OCI-LY1 (cell line): ENCODE results near the gene TRIB2.

Source experiments
- H2AFZ ChIP-seq: fragments of 200-600 bp; sonication (generic), shearing (Covaris generic); 2 replicates; pipeline ENCODE4 v1.6.0; 2014; ENCODE audit warnings: antibody characterized with exemption, mild to moderate bottlenecking, low read length
- H3F3A ChIP-seq: fragments of 200-600 bp; sonication (generic), shearing (Covaris generic); 2 replicates; pipeline ENCODE4 v1.6.0; 2014; ENCODE audit warnings: mild to moderate bottlenecking, antibody characterized with exemption, low read length, moderate library complexity; ENCODE audit not compliant: insufficient read depth
- H3K27ac ChIP-seq: fragments of 200-600 bp; sonication (generic); 2 replicates; pipeline ENCODE4 v1.5.1; 2014; ENCODE audit warnings: low read length, mixed run types, mild to moderate bottlenecking, low read depth; ENCODE audit not compliant: poor library complexity, severe bottlenecking
- H3K27me3 ChIP-seq: fragments of 200-600 bp; sonication (generic); 2 replicates; pipeline ENCODE4 v1.6.0; 2014; ENCODE audit warnings: antibody characterized with exemption, mild to moderate bottlenecking, low read length, moderate library complexity; ENCODE audit not compliant: insufficient read depth
- H3K36me3 ChIP-seq: fragments of 200-600 bp; sonication (generic); 2 replicates; pipeline ENCODE4 v1.6.1; 2014; ENCODE audit warnings: mild to moderate bottlenecking, antibody characterized with exemption, low read length, moderate library complexity, mixed read lengths; ENCODE audit not compliant: insufficient read depth
- H3K4me1 ChIP-seq: fragments of 200-600 bp; sonication (generic); 2 replicates; pipeline ENCODE4 v1.5.1; 2014; ENCODE audit warnings: mild to moderate bottlenecking, low read length, moderate library complexity; ENCODE audit not compliant: insufficient read depth, severe bottlenecking
- H3K4me2 ChIP-seq: fragments of 200-600 bp; sonication (generic), shearing (Covaris generic); 2 replicates; pipeline ENCODE4 v1.6.1; 2014; ENCODE audit warnings: low read length
- H3K4me3 ChIP-seq: fragments of 200-600 bp; sonication (generic); 2 replicates; pipeline ENCODE4 v1.5.1; 2014; ENCODE audit warnings: low read length, low read depth, mild to moderate bottlenecking, mixed read lengths; ENCODE audit not compliant: poor library complexity, severe bottlenecking
- H3K79me2 ChIP-seq: fragments of 200-600 bp; shearing (Covaris generic); 2 replicates; pipeline ENCODE4 v1.6.1; 2016; ENCODE audit warnings: mixed run types, low read length, mixed read lengths; ENCODE audit not compliant: insufficient read depth
- H3K9ac ChIP-seq: fragments of 200-600 bp; sonication (generic), shearing (Covaris generic); 2 replicates; pipeline ENCODE4 v1.6.1; 2014; ENCODE audit warnings: mild to moderate bottlenecking, low read length, mixed read lengths
- H3K9me2 ChIP-seq: fragments of 200-600 bp; sonication (generic), shearing (Covaris generic); 2 replicates; pipeline ENCODE4 v1.6.1; 2014; ENCODE audit warnings: low read depth, mild to moderate bottlenecking, low read length, mixed read lengths
- H3K9me3 ChIP-seq: fragments of 200-600 bp; shearing (Covaris generic); 2 replicates; pipeline ENCODE4 v1.6.1; 2014; ENCODE audit warnings: low read length, mixed read lengths
- H4K20me1 ChIP-seq: fragments of 200-600 bp; sonication (generic), shearing (Covaris generic); 2 replicates; pipeline ENCODE4 v1.6.0; 2016; ENCODE audit warnings: mild to moderate bottlenecking, low read length; ENCODE audit not compliant: insufficient read depth
- EZH2 ChIP-seq: fragments of 200-600 bp; sonication (generic), shearing (Covaris generic); IDR thresholded peaks from 2 replicates; pipeline ENCODE4 v1.8.0; 2017; ENCODE audit warnings: borderline replicate concordance, mixed run types, mild to moderate bottlenecking, antibody characterized with exemption, low read length, moderate library complexity, mixed read lengths
- TF ChIP-seq, protein P1 (sequence below): fragments of 200-600 bp; sonication (generic), shearing (Covaris generic); IDR thresholded peaks from 2 replicates; pipeline ENCODE4 v1.5.1; 2017; ENCODE audit warnings: mild to moderate bottlenecking, antibody characterized with exemption, low read length, moderate library complexity, mixed read lengths

TRIB2 gene

DNA sequence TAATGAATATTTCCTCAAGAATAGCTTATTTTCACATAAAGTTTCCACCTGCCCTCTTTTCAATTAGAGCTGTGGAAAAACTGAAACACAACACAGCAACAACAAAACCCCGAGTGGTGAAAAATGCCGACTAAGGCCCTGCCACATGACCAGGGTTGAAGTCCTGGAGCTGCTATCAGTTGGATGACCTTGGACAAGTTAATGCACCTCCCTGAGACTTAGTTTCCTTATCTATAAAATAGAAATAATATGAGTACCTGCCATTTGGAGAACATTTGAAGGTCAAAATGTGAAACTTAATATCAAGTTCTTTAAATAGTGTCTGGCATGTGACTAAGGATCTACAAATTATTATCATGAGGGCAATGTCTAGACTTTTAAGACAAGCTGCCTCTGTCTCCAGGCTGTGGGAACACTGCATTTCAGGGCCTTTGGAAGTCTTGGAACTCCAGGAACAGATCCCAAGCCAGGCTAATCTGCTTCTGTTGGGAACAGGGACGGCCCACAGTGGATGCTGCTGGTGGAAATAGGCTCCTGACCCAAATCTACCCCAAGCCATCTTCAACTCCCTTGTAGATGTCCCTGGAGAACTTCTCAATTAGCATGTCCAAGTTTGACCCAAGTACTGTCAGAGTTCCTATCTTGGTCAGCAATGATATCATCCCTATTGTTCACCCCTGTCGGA lies 42.0 kb upstream of the TRIB2 start:
- Histone ChIP-seq H3K79me2 (no peaks in the 10 kb centered on the region), H3K9me3 (no peaks in the 10 kb centered on the region), H3K9me2 (no peaks in the 10 kb centered on the region), H2AFZ (no peak overlapping the region), H3K4me3 (no peak overlapping the region), H3K4me1 (no peaks in the 10 kb centered on the region), H3K27ac (no peak overlapping the region), H4K20me1 (no peaks in the 10 kb centered on the region), H3F3A (no peaks in the 10 kb centered on the region), H3K36me3 (no peaks in the 10 kb centered on the region), H3K27me3 (no peaks in the 10 kb centered on the region; the same call in 1 of the 2 replicates), H3K4me2 (no peak overlapping the region), H3K9ac (no peak overlapping the region)
- TF ChIP-seq EZH2 = no peak
- TF ChIP-seq, protein P1, sequence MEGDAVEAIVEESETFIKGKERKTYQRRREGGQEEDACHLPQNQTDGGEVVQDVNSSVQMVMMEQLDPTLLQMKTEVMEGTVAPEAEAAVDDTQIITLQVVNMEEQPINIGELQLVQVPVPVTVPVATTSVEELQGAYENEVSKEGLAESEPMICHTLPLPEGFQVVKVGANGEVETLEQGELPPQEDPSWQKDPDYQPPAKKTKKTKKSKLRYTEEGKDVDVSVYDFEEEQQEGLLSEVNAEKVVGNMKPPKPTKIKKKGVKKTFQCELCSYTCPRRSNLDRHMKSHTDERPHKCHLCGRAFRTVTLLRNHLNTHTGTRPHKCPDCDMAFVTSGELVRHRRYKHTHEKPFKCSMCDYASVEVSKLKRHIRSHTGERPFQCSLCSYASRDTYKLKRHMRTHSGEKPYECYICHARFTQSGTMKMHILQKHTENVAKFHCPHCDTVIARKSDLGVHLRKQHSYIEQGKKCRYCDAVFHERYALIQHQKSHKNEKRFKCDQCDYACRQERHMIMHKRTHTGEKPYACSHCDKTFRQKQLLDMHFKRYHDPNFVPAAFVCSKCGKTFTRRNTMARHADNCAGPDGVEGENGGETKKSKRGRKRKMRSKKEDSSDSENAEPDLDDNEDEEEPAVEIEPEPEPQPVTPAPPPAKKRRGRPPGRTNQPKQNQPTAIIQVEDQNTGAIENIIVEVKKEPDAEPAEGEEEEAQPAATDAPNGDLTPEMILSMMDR = no peak

DNA sequence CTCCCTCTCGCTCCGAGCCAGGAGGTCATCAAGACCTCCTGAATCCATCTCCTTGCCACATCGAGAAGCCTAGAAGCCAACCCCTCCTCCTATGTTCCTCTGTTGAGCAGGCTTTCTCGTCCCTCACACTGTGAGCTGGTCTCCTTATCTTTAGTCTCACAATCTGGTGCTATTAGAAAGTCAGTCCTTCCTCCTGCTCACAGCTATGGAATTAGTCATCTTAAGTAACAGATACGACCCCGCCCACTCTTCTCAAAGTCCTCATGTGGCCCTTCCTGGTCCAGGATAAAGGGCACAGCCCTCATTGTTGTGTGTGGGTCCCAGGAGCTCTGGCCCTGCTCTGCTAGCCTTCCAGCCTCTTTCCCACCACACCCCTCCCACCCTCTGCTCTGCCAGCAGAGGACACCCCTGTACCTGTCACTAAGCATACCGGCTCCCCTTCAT lies 41.4 kb upstream of the TRIB2 start:
- Histone ChIP-seq H3K36me3 (no peaks in the 10 kb centered on the region), H3K9me2 (no peaks in the 10 kb centered on the region), H3K9me3 (no peaks in the 10 kb centered on the region), H3K4me1 (no peaks in the 10 kb centered on the region), H2AFZ (no peak overlapping the region), H3K27ac (no peak overlapping the region), H3K4me3 (no peak overlapping the region), H3K27me3 (no peaks in the 10 kb centered on the region; the same call in 1 of the 2 replicates), H4K20me1 (no peaks in the 10 kb centered on the region), H3K4me2 (no peak overlapping the region), H3F3A (no peaks in the 10 kb centered on the region), H3K9ac (no peak overlapping the region), H3K79me2 (no peaks in the 10 kb centered on the region)
- no peak for TF ChIP-seq EZH2
- TF ChIP-seq, protein P1 = no peak

DNA sequence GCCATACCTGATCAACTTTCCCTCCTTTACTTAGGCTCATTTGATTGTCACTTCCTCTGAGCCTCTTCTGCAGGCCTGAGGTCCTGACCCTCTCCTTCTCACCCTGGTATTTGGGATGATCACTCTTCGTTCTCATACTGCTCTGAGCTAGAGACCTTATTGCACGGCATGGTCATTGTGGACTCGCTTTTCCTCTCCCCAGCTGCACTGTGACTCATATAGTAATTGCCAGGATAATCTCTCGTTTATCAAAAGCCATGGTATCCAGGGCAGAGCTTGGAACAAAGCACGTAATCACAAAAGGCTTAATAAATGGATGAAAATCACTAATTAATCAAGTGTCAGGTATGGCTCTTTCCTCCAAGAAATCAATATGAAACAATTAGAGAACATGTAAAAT lies 40.9 kb upstream of the TRIB2 start:
- H3K9me3 ChIP-seq = no peaks in the 10 kb centered on the region
- H3K27me3 ChIP-seq = no peaks in the 10 kb centered on the region; the same call in 1 of the 2 replicates
- no peaks in the 10 kb centered on the region for H3K9me2 ChIP-seq
- no peaks in the 10 kb centered on the region for H3K4me1 ChIP-seq
- H3K36me3 ChIP-seq = no peaks in the 10 kb centered on the region
- H3K4me2 ChIP-seq = no peak overlapping the region
- no peaks in the 10 kb centered on the region for H3K79me2 ChIP-seq
- TF ChIP-seq, protein P1 = no peak
- TF ChIP-seq EZH2 = no peak
- H3K27ac ChIP-seq = no peak overlapping the region
- no peak overlapping the region for H3K4me3 ChIP-seq
- H3F3A ChIP-seq = no peaks in the 10 kb centered on the region
- no peak overlapping the region for H3K9ac ChIP-seq
- no peak overlapping the region for H2AFZ ChIP-seq
- no peaks in the 10 kb centered on the region for H4K20me1 ChIP-seq
